PC-3 (cell line): ENCODE results near the gene TIMM44.

ENCODE experiments used
- EZH2phosphoT487 ChIP-seq: fragments of 300-600 bp; sonication (generic); IDR thresholded peaks from 2 replicates; pipeline ENCODE4 v1.6.1; 2018; ENCODE audit warnings: mild to moderate bottlenecking, antibody characterized with exemption, low read length, borderline replicate concordance
- TF ChIP-seq, protein P1 (sequence below): fragments of 300-600 bp; sonication (generic); conservative IDR thresholded peaks from 2 replicates; pipeline ENCODE4 v1.5.1; 2017; ENCODE audit warnings: antibody characterized with exemption, low read depth, mild to moderate bottlenecking, low read length

- TF ChIP-seq, protein P1, sequence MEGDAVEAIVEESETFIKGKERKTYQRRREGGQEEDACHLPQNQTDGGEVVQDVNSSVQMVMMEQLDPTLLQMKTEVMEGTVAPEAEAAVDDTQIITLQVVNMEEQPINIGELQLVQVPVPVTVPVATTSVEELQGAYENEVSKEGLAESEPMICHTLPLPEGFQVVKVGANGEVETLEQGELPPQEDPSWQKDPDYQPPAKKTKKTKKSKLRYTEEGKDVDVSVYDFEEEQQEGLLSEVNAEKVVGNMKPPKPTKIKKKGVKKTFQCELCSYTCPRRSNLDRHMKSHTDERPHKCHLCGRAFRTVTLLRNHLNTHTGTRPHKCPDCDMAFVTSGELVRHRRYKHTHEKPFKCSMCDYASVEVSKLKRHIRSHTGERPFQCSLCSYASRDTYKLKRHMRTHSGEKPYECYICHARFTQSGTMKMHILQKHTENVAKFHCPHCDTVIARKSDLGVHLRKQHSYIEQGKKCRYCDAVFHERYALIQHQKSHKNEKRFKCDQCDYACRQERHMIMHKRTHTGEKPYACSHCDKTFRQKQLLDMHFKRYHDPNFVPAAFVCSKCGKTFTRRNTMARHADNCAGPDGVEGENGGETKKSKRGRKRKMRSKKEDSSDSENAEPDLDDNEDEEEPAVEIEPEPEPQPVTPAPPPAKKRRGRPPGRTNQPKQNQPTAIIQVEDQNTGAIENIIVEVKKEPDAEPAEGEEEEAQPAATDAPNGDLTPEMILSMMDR: no peak
- TF ChIP-seq EZH2phosphoT487: no peak
Observed at GRCh38 chr19:7908078-7908699, 35.3 kb downstream of the TIMM44 start.
